GM21619 (cell line): ENCODE results near the gene PARD6G.
"Not testable (repeated sequence)": the region's sequence is repeated elsewhere in the genome, so short reads cannot be mapped to it uniquely, and the experiment has no call there.

Experiments used
- ATAC-seq: cut with Tn5 transposase; IDR thresholded peaks from one replicate; pipeline ENCODE4 v1.9.1; 2021; ENCODE audit not compliant: unreplicated experiment

The PARD6G gene

GRCh38 chr18:80176334-80177073, 70.8 kb downstream of the PARD6G start:
- no peak for ATAC-seq

GRCh38 chr18:80175451-80176204, 71.7 kb downstream of the PARD6G start:
- no peak for ATAC-seq

GRCh38 chr18:80173060-80173459, 74.3 kb downstream of the PARD6G start:
- ATAC-seq: no peak

- no peak for ATAC-seq
Measured at GRCh38 chr18:80172056-80172455, 75.3 kb downstream of the PARD6G start.

- ATAC-seq: no peak
Measured at GRCh38 chr18:80171054-80171872, 76.1 kb downstream of the PARD6G start.

- no peak for ATAC-seq
Measured at GRCh38 chr18:80170395-80171053, 76.8 kb downstream of the PARD6G start.

- ATAC-seq: no peak
Measured at GRCh38 chr18:80169607-80170006, 77.7 kb downstream of the PARD6G start.

GRCh38 chr18:80168982-80169381, 78.3 kb downstream of the PARD6G start:
- no peak for ATAC-seq

GRCh38 chr18:80168346-80168745, 79.0 kb downstream of the PARD6G start:
- ATAC-seq: no peak

- no peak for ATAC-seq
Measured at GRCh38 chr18:80167931-80168330, 79.4 kb downstream of the PARD6G start.

- ATAC-seq: no peak
Measured at GRCh38 chr18:80167331-80167730, 80.0 kb downstream of the PARD6G start.

- no peak for ATAC-seq
Measured at GRCh38 chr18:80166725-80167124, 80.6 kb downstream of the PARD6G start.

- no peak for ATAC-seq
Measured at GRCh38 chr18:80166240-80166639, 81.1 kb downstream of the PARD6G start.

GRCh38 chr18:80164727-80165355, 82.5 kb downstream of the PARD6G start:
- ATAC-seq: not testable (repeated sequence)

GRCh38 chr18:80163183-80163582, 84.1 kb downstream of the PARD6G start:
- no peak for ATAC-seq

- no peak for ATAC-seq
Measured at GRCh38 chr18:80161781-80162417, 85.4 kb downstream of the PARD6G start.

- ATAC-seq: no peak
Measured at GRCh38 chr18:80159713-80160636, 87.3 kb downstream of the PARD6G start.

GRCh38 chr18:80158365-80158764, 88.9 kb downstream of the PARD6G start:
- no peak for ATAC-seq
